Nephron progenitor cell (in vitro differentiated cells): ENCODE measurements around the gene ARL5A.
"Not testable (repeated sequence)": the region's sequence is repeated elsewhere in the genome, so short reads cannot be mapped to it uniquely, and the experiment has no call there.

ENCODE experiments used
- DNase-seq: peaks from one replicate; pipeline ENCODE4 v3.0.0; 2021
- H3K27ac Mint-ChIP-seq: 2 replicates; pipeline ENCODE4 v1.8.0; 2021; ENCODE audit warnings: mild to moderate bottlenecking, moderate library complexity, mixed read lengths
- H3K27me3 Mint-ChIP-seq: 2 replicates; pipeline ENCODE4 v1.8.0; 2021; ENCODE audit warnings: mild to moderate bottlenecking, low read depth, mixed read lengths; ENCODE audit not compliant: poor library complexity
- H3K36me3 Mint-ChIP-seq: 2 replicates; pipeline ENCODE4 v1.8.0; 2021; ENCODE audit warnings: low read depth, mixed read lengths
- H3K4me1 Mint-ChIP-seq: 2 replicates; pipeline ENCODE4 v1.8.0; 2021; ENCODE audit warnings: mixed read lengths
- H3K4me3 Mint-ChIP-seq: 2 replicates; pipeline ENCODE4 v1.8.0; 2021; ENCODE audit warnings: mild to moderate bottlenecking, moderate library complexity, mixed read lengths
- H3K9me3 Mint-ChIP-seq: 2 replicates; pipeline ENCODE4 v1.8.0; 2021; ENCODE audit warnings: mild to moderate bottlenecking, moderate library complexity, mixed read lengths
- CTCF ChIP-seq: fragments of 200-600 bp; sonication (generic); IDR thresholded peaks from 2 replicates; pipeline ENCODE4 v1.5.0; 2021; ENCODE audit warnings: antibody characterized with exemption

ARL5A gene

GRCh38 chr2:151828143-151828889 lies at the start of gene ARL5A:
Gene ARL5A, minus strand, starts transcription at chr2:151828421. Its CDS starts 245 bp downstream, at chr2:151828176.
- Mint-ChIP-seq H3K36me3 (peaks cover 9% of the 10 kb centered on the region), H3K9me3 (no peaks in the 10 kb centered on the region), H3K27ac (peak within 1 kb of the TSS; percentile 98), H3K4me3 (peak within 1 kb of the TSS; percentile 98), H3K27me3 (peaks cover 3% of the 10 kb centered on the region), H3K4me1 (peaks cover 43% of the 10 kb centered on the region)
- TF ChIP-seq CTCF, result no peak
- DNase-seq, result peak; percentile 96

- H3K27me3 Mint-ChIP-seq, H3K4me1 Mint-ChIP-seq, H3K4me3 Mint-ChIP-seq, DNase-seq, H3K27ac Mint-ChIP-seq: not testable (repeated sequence)
- H3K36me3 Mint-ChIP-seq, result peaks cover 34% of the 10 kb centered on the region
- peaks cover 14% of the 10 kb centered on the region for H3K9me3 Mint-ChIP-seq
These were observed 47.4 kb upstream of the ARL5A start for GRCh38 chr2:151875631-151876030.

- Mint-ChIP-seq H3K27ac (no peak overlapping the region), H3K27me3 (peaks cover 7% of the 10 kb centered on the region), H3K36me3 (peaks cover 33% of the 10 kb centered on the region), H3K4me1 (no peaks in the 10 kb centered on the region), H3K4me3 (no peak overlapping the region), H3K9me3 (peaks cover 14% of the 10 kb centered on the region)
- no peak for TF ChIP-seq CTCF
- DNase-seq, result no peak
These were observed 44.2 kb upstream of the ARL5A start for GRCh38 chr2:151872463-151872862.

- H3K4me1 Mint-ChIP-seq, result no peaks in the 10 kb centered on the region
- H3K9me3 Mint-ChIP-seq, result peaks cover 2% of the 10 kb centered on the region
- peaks cover 7% of the 10 kb centered on the region for H3K27me3 Mint-ChIP-seq
- H3K36me3 Mint-ChIP-seq, result peaks cover 20% of the 10 kb centered on the region
- no peak for DNase-seq
- H3K4me3 Mint-ChIP-seq, result no peak overlapping the region
- H3K27ac Mint-ChIP-seq, result no peak overlapping the region
- no peak for TF ChIP-seq CTCF
These were observed 41.1 kb upstream of the ARL5A start for GRCh38 chr2:151869291-151869690.

- no peaks in the 10 kb centered on the region for H3K9me3 Mint-ChIP-seq
- no peaks in the 10 kb centered on the region for H3K27me3 Mint-ChIP-seq
- TF ChIP-seq CTCF, result no peak
- H3K27ac Mint-ChIP-seq, result no peak overlapping the region
- no peak overlapping the region for H3K4me3 Mint-ChIP-seq
- no peaks in the 10 kb centered on the region for H3K36me3 Mint-ChIP-seq
- DNase-seq, result no peak
- H3K4me1 Mint-ChIP-seq, result no peaks in the 10 kb centered on the region
These were observed 34.5 kb upstream of the ARL5A start for GRCh38 chr2:151862700-151863099.

GRCh38 chr2:151861174-151861573 lies 33.0 kb upstream of the ARL5A start:
- Mint-ChIP-seq H3K36me3 (no peaks in the 10 kb centered on the region), H3K4me3 (no peak overlapping the region), H3K4me1 (no peaks in the 10 kb centered on the region), H3K27ac (no peak overlapping the region), H3K27me3 (no peaks in the 10 kb centered on the region), H3K9me3 (no peaks in the 10 kb centered on the region)
- no peak for TF ChIP-seq CTCF
- DNase-seq, result no peak
